ENCODE measurements around the gene SLF2. TPM values are rescaled to one million over a fixed set of nuclear protein-coding genes. Genes with fewer than 3 reads are reported as not detected.

The SLF2 gene
- total and polyA plus RNA-seq, 4 donors = 4.0 to 18.8 (median 12.1) TPM

DNA sequence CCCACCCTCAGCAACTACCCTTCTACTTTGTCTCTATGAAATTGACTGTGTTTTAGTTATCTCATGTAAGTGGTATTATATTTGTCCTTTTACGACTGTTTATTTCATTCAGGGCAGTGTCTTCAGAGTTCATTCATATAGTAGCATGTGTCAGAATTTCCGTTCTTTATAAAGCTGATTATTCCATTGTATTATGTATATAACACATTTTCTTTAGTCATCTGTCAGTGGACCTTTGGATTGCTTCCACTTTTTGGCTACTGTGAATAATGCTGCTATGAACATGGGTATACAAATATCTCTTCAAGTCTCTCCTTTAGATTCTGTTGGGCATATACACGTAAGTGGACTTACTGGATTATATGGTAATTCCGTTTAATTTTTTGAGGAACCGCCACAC, 14.5 kb downstream of the SLF2 start (continued):
- TF ChIP-seq EGR1 (IDR thresholded peaks at IDR 0.05; ENCODE audit: low read depth in 2 of 2) = no peak
- TF ChIP-seq, protein P1, sequence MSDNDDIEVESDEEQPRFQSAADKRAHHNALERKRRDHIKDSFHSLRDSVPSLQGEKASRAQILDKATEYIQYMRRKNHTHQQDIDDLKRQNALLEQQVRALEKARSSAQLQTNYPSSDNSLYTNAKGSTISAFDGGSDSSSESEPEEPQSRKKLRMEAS (IDR thresholded peaks at IDR 0.05) = no peak

DNA sequence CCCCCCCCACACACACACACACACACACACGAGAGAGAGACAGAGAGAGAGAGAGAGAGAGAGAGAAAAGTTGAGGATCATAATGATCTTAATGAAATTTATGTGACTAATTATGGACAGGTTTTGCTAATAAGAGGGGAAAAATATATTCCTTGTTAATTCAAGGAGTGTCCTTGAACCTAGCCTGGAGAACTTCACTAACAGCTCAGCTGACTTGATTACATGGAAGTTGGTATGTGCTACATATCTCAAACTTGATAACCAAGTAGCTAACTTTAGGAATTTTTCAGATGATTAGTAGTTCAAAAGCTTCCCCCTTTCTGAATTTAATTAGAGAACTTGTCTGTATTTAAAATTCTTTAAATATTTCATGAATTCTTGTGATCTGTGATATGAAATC, 15.3 kb downstream of the SLF2 start:
- Histone ChIP-seq H3K9me3 (ENCODE audit: control insufficient read depth in 4 of 4, low read length in 3 of 4) (no peaks in the 10 kb centered on the region), H3K4me3 (ENCODE audit: low read depth in 1 of 3, low read length in 3 of 3) (no peak overlapping the region), H3K9ac (ENCODE audit: low read depth in 1 of 2, low read length in 2 of 2) (no peak overlapping the region), H3K4me1 (ENCODE audit: control insufficient read depth in 4 of 4, insufficient read depth in 4 of 4, low read length in 3 of 4) (no peaks in the 10 kb centered on the region), H3K27ac (ENCODE audit: low read depth in 1 of 2, low read length in 2 of 2) (no peak overlapping the region), H3K27me3 (ENCODE audit: control insufficient read depth in 4 of 4, insufficient read depth in 4 of 4, low read length in 3 of 4) (no peaks in the 10 kb centered on the region), H3K36me3 (ENCODE audit: control insufficient read depth in 4 of 4, insufficient read depth in 3 of 4, low read depth in 1 of 4, low read length in 3 of 4) (peaks cover 18 to 81% (median 74%) of the 10 kb centered on the region in 4 donors)
- DNase-seq (ENCODE audit: low spot score) = no peak
- WGBS = 0% methylated on average over 1 of the region's 1 CpG
- TF ChIP-seq FOXA1 (IDR thresholded peaks at IDR 0.05) = no peak
- no peak for TF ChIP-seq JUND (IDR thresholded peaks at IDR 0.05)
- TF ChIP-seq, protein P2, sequence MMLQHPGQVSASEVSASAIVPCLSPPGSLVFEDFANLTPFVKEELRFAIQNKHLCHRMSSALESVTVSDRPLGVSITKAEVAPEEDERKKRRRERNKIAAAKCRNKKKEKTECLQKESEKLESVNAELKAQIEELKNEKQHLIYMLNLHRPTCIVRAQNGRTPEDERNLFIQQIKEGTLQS (IDR thresholded peaks at IDR 0.05) = no peak
- TF ChIP-seq, protein P3, sequence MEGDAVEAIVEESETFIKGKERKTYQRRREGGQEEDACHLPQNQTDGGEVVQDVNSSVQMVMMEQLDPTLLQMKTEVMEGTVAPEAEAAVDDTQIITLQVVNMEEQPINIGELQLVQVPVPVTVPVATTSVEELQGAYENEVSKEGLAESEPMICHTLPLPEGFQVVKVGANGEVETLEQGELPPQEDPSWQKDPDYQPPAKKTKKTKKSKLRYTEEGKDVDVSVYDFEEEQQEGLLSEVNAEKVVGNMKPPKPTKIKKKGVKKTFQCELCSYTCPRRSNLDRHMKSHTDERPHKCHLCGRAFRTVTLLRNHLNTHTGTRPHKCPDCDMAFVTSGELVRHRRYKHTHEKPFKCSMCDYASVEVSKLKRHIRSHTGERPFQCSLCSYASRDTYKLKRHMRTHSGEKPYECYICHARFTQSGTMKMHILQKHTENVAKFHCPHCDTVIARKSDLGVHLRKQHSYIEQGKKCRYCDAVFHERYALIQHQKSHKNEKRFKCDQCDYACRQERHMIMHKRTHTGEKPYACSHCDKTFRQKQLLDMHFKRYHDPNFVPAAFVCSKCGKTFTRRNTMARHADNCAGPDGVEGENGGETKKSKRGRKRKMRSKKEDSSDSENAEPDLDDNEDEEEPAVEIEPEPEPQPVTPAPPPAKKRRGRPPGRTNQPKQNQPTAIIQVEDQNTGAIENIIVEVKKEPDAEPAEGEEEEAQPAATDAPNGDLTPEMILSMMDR (IDR thresholded peaks at IDR 0.05; ENCODE audit: low read depth, low read length, missing input control) = no peak
- no peak for TF ChIP-seq SP1 (IDR thresholded peaks at IDR 0.05)
- no peak for TF ChIP-seq RXRA (IDR thresholded peaks at IDR 0.05)

DNA sequence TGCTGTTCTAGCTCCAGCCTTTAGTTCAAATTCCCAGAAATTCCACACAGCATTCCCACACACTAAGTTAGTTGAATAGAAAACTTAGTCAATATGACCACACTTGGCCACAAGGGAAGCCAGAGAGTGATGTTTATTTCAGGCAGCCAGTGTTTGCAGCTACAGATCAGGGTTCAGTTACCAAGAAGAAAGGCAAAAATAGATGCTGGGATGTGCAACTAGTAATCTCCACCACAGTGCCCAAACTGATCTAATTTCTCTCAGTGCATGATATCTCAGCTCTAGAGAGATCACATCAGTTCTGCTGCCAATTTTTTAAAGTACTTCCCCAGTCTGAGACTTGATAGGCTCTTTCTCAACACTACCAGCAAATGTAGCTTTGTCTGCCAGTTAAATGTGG, 17.6 kb downstream of the SLF2 start:
- DNase-seq (ENCODE audit: low spot score) = no peak

More for the DNA sequence above, 17.6 kb downstream of the SLF2 start:
- no peaks in the 10 kb centered on the region for H3K4me1 ChIP-seq (ENCODE audit: control insufficient read depth in 4 of 4, insufficient read depth in 4 of 4, low read length in 3 of 4)
- no peak for TF ChIP-seq EGR1 (IDR thresholded peaks at IDR 0.05; ENCODE audit: low read depth in 2 of 2)
- TF ChIP-seq, protein P4, sequence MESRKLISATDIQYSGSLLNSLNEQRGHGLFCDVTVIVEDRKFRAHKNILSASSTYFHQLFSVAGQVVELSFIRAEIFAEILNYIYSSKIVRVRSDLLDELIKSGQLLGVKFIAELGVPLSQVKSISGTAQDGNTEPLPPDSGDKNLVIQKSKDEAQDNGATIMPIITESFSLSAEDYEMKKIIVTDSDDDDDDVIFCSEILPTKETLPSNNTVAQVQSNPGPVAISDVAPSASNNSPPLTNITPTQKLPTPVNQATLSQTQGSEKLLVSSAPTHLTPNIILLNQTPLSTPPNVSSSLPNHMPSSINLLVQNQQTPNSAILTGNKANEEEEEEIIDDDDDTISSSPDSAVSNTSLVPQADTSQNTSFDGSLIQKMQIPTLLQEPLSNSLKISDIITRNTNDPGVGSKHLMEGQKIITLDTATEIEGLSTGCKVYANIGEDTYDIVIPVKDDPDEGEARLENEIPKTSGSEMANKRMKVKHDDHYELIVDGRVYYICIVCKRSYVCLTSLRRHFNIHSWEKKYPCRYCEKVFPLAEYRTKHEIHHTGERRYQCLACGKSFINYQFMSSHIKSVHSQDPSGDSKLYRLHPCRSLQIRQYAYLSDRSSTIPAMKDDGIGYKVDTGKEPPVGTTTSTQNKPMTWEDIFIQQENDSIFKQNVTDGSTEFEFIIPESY (IDR thresholded peaks at IDR 0.05) = no peak
- TF ChIP-seq RXRA (IDR thresholded peaks at IDR 0.05) = no peak
- no peak for TF ChIP-seq YY1 (IDR thresholded peaks at IDR 0.05)
- no peak for TF ChIP-seq SP1 (IDR thresholded peaks at IDR 0.05)
- no peak for TF ChIP-seq HNF4G (IDR thresholded peaks at IDR 0.05)
- no peak for TF ChIP-seq FOXA2 (IDR thresholded peaks at IDR 0.05)
- TF ChIP-seq, protein P3 (IDR thresholded peaks at IDR 0.05; ENCODE audit: low read depth, low read length, missing input control) = no peak
- TF ChIP-seq HNF4A (conservative IDR thresholded peaks at IDR 0.05) = no peak
- TF ChIP-seq, protein P5, sequence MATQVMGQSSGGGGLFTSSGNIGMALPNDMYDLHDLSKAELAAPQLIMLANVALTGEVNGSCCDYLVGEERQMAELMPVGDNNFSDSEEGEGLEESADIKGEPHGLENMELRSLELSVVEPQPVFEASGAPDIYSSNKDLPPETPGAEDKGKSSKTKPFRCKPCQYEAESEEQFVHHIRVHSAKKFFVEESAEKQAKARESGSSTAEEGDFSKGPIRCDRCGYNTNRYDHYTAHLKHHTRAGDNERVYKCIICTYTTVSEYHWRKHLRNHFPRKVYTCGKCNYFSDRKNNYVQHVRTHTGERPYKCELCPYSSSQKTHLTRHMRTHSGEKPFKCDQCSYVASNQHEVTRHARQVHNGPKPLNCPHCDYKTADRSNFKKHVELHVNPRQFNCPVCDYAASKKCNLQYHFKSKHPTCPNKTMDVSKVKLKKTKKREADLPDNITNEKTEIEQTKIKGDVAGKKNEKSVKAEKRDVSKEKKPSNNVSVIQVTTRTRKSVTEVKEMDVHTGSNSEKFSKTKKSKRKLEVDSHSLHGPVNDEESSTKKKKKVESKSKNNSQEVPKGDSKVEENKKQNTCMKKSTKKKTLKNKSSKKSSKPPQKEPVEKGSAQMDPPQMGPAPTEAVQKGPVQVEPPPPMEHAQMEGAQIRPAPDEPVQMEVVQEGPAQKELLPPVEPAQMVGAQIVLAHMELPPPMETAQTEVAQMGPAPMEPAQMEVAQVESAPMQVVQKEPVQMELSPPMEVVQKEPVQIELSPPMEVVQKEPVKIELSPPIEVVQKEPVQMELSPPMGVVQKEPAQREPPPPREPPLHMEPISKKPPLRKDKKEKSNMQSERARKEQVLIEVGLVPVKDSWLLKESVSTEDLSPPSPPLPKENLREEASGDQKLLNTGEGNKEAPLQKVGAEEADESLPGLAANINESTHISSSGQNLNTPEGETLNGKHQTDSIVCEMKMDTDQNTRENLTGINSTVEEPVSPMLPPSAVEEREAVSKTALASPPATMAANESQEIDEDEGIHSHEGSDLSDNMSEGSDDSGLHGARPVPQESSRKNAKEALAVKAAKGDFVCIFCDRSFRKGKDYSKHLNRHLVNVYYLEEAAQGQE (IDR thresholded peaks at IDR 0.05) = no peak
- TF ChIP-seq RAD21 (IDR thresholded peaks at IDR 0.05) = no peak
- no peak for TF ChIP-seq NR2F2 (IDR thresholded peaks at IDR 0.05)
- TF ChIP-seq, protein P2 (IDR thresholded peaks at IDR 0.05) = no peak
- TF ChIP-seq TAF1 (conservative IDR thresholded peaks at IDR 0.05) = no peak
- no peak for TF ChIP-seq GABPA (IDR thresholded peaks at IDR 0.05 in 1 of 2, conservative IDR thresholded peaks at IDR 0.05 in 1 of 2)
- TF ChIP-seq JUND (IDR thresholded peaks at IDR 0.05) = no peak
- TF ChIP-seq, protein P1 (IDR thresholded peaks at IDR 0.05) = no peak
- TF ChIP-seq FOXA1 (IDR thresholded peaks at IDR 0.05) = no peak
- no peak overlapping the region for H3K27ac ChIP-seq (ENCODE audit: low read depth in 1 of 2, low read length in 2 of 2)
- H3K4me3 ChIP-seq (ENCODE audit: low read depth in 1 of 3, low read length in 3 of 3) = no peak overlapping the region
- H3K27me3 ChIP-seq (ENCODE audit: control insufficient read depth in 4 of 4, insufficient read depth in 4 of 4, low read length in 3 of 4) = no peaks in the 10 kb centered on the region
- no peak overlapping the region for H3K9ac ChIP-seq (ENCODE audit: low read depth in 1 of 2, low read length in 2 of 2)
- H3K9me3 ChIP-seq (ENCODE audit: control insufficient read depth in 4 of 4, low read length in 3 of 4) = no peaks in the 10 kb centered on the region
- peaks cover 14 to 68% (median 61%) of the 10 kb centered on the region in 4 donors for H3K36me3 ChIP-seq (ENCODE audit: control insufficient read depth in 4 of 4, insufficient read depth in 3 of 4, low read depth in 1 of 4, low read length in 3 of 4)

All from liver (tissue), 9 donors.